CD4-positive, alpha-beta T cell treated with Interleukin-15 for 4 hours (primary cell): Measurements from ENCODE around the gene ADAD2.
"Not testable (repeated sequence)": the region's sequence is repeated elsewhere in the genome, so short reads cannot be mapped to it uniquely, and the experiment has no call there.

Experiments
- DNase-seq: peaks from one replicate; pipeline ENCODE4 v3.0.0-alpha.2; 2020; ENCODE audit warnings: low spot score

Gene ADAD2

DNA sequence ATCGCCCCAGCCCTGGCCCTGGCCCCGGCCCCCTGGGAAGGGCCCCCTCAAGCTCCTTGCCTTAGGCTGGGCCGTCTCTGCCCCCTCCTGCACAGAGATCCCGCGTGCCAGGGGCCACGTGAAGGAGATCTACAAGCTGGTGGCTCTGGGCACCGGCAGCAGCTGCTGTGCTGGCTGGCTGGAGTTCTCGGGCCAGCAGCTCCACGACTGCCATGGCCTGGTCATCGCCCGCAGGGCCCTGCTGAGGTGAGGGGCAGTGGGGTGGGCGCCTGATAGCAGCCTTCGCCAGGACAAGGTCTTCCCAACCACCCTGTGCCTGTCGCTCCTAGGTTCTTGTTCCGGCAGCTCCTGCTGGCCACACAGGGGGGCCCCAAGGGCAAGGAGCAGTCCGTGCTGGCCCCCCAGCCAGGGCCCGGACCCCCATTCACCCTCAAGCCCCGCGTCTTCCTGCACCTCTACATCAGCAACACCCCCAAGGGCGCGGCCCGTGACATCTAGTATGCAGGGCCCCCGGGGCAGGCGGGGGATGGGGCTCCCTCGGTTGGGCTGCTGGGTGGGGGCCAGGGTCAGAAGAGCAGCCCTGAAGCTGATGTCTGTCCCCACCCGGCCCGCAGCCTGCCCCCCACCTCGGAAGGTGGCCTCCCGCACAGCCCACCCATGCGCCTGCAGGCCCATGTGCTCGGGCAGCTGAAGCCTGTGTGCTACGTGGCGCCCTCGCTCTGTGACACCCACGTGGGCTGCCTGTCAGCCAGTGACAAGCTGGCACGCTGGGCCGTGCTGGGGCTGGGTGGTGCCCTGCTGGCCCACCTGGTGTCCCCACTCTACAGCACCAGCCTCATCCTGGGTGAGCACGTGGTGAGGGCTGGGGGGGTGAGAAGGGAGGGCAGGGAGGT is 4.5 kb downstream of the ADAD2 start:
- DNase-seq: no peak

DNA sequence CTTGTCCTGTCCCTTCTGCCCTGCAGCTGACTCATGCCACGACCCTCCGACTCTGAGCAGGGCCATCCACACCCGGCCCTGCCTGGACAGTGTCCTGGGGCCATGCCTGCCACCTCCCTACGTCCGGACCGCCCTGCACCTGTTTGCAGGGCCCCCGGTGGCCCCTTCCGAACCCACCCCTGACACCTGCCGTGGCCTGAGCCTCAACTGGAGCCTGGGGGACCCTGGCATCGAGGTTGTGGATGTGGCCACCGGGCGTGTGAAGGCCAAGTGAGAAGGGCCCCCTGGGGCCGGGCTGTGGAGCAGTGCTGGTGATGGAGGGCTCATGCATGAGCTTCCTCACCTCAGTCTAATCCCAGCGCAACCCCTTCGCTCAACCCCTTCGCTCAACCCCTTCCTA is 5.1 kb downstream of the ADAD2 start:
- no peak for DNase-seq

DNA sequence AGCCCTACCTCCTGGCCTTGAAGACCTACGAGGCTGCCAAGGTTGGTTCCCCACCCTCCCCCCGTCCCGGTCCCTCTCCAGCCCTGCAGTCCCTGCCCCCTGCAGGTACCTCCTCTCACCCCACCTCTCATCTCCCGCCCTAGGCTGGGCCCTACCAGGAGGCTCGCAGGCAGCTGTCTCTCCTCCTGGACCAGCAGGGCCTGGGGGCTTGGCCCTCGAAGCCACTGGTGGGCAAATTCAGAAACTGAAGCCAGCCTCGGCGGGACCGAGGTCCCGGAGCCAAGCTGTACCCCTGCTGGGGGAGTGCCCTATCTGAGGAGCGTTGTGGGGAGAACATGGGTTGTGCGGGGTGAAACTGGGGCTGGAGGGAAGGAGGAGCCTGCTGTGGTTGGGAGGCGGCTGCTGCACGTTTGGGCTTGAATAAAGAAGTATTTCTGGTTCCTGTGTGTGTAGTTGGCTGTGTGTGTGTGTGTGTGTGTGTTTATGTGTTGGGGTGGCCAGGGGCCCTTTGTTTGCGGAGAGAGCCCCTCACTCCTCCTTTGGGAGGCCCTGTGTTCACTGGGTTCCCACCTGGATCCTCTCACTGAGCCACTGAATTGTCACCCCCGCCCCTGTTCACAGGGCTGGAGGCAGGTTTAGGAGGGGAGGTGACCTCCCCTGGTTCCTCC is 5.9 kb downstream of the ADAD2 start:
- DNase-seq: no peak

DNA sequence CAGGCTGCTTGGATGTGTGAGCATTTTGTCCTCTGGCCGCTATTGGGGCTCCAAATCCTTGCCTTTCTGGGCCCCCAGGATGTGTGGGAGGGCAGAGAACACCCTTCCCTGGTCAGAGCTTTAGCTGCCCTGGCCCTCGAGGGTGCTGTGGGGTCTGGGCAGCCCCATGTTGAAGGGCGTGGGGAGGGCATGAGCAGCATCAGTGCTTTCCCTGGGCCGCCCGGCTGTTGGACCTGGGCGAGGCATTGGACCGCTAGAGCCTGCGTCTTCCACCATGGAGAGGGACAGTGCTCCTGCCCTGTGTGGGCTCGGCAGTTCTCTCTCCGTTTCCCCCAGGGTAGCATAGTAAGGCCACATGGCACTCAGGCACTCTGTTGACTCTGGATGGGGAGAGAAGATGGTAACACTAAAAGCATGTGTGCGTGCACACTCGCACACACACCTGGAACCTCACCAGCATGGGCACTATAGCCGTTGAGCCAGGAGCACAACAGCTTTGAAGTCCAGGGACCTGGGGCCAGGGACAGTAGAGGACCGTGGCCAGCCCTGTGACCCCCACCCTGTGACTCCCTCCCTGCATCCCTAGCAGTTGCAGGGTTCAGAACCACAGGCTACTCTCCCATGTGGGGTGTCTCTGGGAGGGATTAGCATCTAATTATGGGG is 6.6 kb downstream of the ADAD2 start:
- DNase-seq: no peak

DNA sequence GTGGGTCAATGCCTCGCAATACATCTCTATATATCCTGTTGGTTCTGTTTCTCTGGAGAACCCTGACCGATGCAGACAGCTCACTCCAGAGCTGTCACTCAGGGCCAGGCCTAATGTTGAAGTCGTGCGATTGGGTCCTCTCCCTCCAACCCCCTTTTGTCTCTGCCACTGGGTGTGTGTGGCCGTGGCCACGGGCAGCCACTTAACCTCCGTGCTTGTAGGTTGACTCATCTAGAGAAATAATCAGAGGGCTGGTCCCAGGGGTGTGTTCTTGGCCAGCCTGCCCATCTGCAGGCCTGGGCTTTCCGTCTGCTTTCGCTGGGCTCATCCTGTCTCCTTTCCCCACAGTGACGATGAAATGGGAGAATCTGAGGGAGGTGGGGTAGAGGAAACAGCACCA is 7.4 kb downstream of the ADAD2 start:
- no peak for DNase-seq

DNA sequence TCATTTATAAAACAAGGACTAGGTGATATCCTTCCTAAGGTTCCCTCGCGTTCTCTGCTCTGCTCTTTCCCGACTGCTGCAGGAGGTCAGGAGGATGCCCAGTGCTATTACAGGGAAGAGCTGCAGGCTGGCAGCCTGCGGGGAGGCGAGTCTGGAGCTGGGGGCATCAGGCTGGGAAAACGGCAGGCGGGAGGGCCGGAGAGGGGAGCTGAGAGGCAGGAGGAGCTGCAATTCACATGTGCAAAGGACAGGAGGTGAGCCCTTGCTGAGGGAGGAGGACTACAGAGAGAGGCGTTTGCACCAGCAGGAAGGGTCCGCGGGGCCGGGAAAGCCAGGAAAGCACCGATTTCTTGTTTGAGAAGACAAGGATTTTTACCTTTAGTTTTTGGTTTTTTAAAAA is 8.1 kb downstream of the ADAD2 start:
- no peak for DNase-seq

DNA sequence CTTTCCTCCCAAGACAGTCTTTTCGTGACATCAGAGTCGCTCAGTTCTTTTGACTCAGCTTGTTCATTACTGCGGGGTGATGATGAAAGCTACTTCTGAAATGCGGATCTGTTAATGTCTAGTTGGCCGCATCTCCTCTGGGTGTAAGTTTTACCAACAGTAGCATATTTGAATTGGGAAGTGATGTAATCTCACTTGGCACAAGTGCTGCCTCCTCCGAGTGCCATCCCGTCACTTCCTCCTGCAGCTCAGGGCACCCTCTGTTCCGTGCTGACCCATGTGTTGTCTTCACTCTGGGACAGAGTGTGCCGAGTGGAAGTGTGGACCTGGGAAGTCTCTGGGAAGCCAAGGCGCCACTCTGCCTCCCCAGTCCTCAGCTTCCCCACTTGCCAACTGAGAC is 8.9 kb downstream of the ADAD2 start:
- DNase-seq: no peak

DNA sequence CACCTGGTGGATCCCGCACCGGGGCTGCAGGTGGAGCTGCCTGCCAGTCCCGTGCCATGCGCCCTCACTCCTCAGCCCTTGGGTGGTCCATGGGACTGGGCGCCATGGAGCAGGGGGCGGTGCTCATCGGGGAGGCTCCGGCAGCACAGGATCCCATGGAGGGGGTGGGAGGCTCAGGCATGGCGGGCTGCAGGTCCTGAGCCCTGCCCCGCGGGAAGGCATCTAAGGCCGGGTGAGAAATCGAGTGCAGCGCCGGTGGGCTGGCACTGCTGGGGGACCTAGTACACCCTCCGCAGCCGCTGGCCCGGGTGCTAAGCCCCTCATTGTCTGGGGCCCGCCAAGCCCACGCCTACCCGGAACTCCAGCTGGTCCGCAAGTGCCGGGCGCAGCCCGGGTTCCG is 13.6 kb downstream of the ADAD2 start:
- DNase-seq: not testable (repeated sequence)

DNA sequence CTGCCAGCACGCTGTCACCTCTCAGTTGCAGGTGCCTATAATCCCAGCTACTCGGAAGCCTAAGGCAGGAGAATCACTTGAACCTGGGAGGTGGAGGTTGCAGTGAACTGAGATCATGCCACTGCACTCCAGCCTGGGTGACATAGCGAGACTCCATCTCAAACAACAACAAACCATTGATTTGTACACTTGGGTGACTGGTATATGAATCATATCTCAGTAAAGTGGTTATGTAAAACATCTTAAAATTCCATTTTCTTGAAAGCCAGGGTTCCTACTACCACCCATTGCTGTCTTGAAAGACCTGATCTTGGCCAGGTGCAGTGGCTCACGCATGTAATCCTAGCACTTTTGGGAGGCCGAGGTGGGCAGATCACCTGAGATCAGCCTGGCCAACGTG is 14.2 kb downstream of the ADAD2 start:
- not testable (repeated sequence) for DNase-seq

DNA sequence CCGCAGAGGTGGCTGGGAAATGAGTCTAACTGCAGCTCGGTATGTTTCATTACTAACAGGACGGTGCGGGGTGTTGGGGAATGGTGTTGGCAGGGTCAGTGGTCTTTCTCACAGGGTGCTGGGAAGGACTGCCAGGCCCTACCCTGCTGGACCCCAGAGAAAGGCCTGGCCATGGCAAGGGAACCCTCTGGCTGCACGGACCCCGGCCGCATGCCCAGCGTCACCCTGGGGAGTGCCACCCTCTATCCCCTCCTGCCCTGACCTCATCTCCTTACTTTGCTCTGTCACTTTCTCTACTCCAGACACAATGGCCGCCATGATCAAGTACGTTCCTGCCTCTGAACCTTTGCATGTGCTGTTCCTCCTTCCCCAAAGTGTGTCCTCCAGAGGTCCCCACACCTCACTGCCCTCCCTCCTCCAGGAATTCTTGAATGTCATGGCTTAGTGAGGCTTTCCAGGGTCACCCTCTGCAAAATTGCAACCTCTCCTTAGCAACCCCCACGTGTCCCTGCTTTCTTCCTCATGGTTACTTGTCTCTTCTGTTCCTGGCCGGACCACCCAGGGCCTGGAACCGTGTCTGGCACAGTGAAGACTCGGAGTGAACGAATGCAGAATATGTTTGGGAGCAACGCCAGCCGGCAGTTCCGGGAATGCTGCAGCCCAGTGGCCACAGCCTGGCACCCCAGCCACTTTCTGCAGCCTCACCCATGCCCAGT is 15.2 kb downstream of the ADAD2 start:
- no peak for DNase-seq

DNA sequence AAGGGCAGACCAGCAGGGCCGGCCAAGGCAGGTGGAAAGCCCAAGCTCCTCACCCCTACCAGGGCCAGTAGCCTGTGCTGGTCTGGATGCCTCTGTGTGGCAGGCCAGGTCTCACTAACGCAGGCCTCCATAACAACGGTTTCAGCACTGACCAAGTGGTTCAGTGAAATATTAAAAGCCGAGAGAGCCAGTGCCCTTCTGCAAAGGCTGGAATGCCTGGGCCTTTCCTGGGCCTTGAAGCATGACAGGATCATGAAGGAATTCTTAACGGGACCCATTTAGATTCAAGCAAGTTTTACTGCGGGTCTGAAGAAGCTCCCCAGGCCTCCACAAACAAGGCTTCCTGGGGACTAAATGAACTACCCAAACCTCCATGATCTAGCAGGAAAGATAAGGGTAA is 16.3 kb downstream of the ADAD2 start:
- DNase-seq: no peak

DNA sequence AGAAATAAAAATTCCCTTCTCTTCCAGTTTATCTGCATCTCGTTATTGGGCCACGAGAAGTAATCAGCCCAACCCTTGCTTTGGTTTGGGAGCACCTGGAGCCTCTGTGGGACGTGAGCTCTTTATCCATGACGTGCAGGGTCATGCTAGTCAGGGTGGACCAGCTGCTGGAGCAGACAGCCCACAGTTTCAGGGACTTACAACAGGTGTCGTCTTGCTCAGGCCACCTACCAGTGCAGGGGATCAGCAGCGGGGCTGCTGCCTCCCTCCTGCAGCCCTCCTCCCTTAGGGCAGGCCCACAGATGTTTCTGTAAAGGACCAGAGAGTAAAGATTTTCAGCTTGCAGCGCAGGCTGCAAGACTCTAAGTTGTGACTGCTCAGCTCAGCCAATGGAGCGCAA is 16.9 kb downstream of the ADAD2 start:
- DNase-seq: no peak

DNA sequence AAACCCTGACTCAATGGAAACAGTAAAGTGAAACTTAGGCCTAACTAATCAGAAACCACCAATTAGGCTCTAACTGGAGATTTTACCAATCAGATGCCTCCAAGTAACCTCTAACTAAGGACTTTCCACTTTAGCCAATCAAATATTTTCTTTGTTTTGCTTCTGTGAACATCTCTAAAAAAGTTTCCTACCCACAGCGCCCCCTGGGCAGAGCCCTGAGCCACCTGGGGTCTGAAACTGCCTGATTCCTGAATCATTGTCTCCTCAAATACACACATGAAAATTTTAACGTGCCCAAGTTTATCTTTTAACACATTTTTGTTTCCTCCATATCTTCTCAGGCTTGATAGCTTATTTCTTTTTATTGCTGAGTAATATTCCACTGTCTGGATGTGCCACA is 19.0 kb downstream of the ADAD2 start:
- DNase-seq: no peak

DNA sequence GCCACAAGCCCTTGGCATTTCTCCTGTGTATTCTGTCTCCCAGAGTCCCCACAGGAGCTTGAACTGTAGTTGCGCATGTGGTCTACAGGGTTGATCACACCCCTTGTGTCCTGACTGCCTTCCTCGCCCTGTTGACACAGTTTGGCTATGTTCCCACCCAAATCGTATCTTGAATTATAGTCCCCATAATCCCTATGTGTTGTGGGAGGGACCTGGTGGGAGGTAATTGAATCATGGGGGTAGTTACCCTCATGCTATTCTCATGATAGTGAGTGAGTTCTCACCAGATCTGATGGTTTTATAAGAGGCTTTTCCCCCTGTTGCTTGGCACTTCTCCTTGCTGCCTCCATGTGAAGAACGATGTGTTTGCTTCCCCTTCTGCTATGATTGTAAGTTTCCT is 21.2 kb downstream of the ADAD2 start:
- DNase-seq: no peak

DNA sequence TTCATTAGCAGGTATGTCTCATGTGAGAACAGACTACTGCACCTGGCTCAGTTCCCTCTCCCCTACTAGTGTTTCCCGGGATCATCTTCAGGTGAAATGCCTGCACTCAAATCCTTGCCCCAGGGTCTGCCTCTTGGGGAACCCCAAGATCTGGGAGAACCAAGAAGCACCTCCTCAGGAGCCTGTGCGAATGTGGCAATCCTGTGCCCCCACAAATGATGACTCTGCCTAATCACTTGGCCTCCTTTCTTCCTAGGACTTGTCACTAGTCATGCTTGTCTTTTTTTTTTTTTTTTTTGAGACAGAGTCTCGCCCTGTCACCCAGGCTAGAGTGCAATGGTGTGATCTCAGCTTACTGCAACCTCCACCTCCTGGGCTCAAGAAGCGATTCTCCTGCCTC is 21.7 kb downstream of the ADAD2 start:
- DNase-seq: no peak

DNA sequence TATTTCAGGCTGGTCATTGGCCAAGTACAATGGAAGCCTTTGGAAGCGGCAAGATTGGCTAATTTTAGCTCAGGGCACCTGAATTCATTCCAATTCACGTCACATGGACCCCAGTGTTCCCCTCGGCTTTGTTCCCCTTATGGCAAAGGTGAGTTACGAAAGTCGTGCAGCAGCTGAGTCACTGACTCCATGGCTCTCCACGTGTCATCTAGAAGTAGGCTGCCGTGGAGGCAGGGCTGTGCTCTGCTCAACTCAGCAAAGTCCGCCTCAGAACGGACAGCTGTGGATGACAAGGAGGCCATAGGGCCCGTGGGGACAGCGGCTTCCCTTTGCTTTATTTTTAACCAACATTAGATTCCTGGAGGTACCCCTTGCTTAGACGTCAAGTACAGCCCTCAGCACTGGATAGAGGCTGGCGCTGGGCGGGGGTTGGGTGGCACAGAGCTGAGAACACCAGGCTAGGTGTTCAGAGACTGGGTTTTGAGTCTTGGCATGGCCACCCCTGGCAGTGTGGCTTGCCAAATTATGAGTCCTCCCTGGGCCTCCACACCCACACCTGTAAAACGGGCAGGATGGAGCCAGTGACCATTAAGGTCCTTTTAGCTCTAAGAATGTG is 23.6 kb downstream of the ADAD2 start:
- no peak for DNase-seq

DNA sequence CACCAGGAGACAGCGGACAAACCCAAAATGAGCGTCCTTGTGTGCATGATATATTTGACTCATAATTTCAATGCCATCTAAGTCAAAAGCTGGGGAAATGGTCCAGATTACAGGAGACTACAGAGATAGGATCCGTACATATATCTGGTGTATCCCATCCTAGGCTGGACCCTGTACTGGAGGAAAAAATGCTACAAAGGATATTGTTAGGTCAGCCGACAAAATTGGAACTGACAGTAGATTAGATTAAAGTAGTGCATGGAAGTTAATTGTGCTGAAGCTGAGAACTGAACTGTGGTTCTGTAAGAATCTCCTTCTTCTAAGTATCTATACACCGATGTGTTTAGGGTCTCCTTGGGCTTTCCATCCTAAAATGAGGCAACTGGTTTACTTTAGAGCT is 24.6 kb downstream of the ADAD2 start:
- DNase-seq: no peak

DNA sequence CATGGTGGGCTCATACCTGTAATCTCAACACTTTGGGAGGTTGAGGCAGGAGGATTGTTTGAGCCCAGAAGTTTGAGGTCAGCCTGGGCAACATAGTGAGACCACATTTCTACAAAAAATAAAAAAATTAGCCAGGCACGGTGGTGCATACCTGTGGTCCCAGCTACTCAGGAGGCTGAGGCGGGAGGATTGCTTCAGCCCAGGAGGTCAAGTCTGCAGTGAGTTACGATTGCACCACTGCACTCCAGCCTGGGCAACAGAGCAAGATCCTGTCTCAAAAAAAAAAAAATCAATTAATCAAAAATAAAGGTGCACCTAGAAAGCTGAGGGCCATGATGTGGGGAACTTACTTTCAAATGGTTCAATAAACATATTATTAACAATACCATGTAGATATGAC is 25.2 kb downstream of the ADAD2 start:
- DNase-seq: not testable (repeated sequence)

DNA sequence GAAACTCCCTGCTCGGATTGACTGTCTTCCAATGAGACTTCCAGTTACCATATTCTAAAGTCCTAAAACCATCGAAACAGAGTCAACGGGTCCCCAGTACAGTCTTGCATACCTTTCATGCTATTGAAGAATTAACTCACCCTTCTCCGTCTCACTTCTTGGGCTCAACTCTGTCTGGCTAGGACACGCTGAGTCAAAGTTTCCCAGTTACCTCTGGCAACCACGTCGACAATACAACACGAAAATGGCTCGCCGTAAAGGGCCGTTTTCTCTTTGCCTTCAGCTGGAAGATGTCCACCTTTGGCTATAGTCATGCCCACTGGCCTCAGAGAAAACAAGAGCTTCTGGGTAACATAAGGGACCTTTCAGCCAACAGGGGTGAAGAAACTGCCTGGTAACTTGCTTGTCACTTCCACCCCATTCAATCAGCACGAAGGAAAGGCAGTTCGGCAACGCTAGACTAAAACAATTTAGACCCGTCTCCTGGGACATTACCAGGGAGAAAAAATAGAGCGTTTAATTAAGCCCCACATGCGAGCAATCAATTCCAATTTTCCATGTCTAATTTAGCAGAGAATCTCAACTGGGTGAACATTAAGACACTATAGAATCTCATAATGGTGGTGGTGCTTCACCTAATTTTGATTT is 27.3 kb downstream of the ADAD2 start:
- DNase-seq: no peak

DNA sequence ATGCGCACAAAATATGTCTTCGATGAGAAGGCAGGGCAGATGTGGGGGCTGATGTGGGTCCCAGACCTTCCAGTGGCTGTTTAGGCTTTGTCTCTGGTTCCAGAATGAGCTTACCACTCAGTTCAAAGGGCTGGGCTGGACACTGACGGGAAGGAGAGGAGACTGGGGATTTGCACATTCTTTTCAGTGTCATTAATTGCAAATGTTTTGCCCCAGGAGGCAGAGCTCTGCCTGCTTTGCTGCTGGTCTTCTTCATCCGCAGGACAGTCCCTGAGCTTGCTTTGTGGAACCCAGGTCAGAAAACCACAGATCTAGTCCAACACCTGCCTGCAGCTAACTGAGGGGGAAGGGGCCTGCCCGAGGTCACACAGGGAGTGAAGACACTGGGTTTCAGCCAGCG is 28.0 kb downstream of the ADAD2 start:
- no peak for DNase-seq

DNA sequence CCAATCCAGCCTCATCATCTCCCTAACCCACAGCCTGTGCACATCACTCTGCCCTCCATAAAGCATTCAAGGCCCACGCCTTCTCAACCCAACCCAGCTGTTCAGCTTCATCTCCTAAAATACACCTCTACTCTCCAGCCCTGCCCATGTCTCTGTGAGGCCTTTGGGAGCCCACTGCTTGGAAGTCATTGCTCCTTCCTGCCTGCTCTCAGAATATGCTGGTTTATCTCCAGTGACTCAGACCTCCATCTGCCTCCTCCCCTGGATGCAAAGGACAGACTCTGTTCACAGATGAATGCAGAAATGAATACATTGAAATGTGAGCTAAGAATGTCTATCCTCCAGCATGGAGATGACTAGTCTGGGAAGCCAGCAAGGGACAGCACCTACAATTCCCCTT is 29.9 kb downstream of the ADAD2 start:
- DNase-seq: no peak

DNA sequence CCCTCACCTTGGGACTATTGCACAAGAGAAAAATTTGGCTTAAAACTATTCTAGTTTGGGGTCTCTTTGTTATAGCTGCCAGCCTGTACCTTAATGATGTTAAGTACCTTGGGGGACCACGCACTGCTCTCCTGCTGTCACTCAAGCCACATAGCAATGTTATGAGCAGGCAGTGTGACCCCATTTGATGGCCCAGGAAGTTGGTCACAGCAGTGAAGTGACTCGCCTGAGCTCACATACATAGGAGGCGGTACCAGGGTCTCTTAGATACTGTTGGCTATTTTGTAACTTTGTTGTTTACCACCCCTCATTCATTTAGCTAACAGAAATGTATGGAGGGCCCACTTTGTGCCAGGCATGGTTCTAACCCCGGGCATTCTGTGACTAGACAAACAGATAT is 32.5 kb downstream of the ADAD2 start:
- no peak for DNase-seq
